HepG2 (cell line): ENCODE measurements around the gene SLC11A1. TPM values are rescaled to one million over a fixed set of nuclear protein-coding genes. Genes with fewer than 3 reads are reported as not detected.

Experiments
- ATAC-seq: fragments of 200-7000 bp; cut with Tn5 transposase; 3 replicates; pipeline ENCODE4 v1.9.1; 2020; ENCODE audit warnings: mild to moderate bottlenecking, moderate library complexity
- BruUV-seq: library from RNA; stranded (reverse); fragments of 400-500 nt; replicated peaks from 2 replicates; lab custom pipeline; 2021; lab: Mats Ljungman, UMichigan
- CTCF ChIA-PET: fragments of 300-600 bp; formaldehyde crosslinking; extraction: SDS; loops from one replicate; lab custom pipeline; 2021; ENCODE audit warnings: low total read pairs, inconsistent platforms, low intra/inter-chr PET ratio; lab: Yijun Ruan, JAX
- POLR2A ChIA-PET: fragments of 350-600 bp; sonication (Branson Sonifier 250); formaldehyde crosslinking; loops from one replicate; lab custom pipeline; 2020; ENCODE audit warnings: antibody characterized with exemption, inconsistent platforms; lab: Yijun Ruan, JAX
- DNase-seq: peaks from one replicate; pipeline ENCODE4 v3.0.0-alpha.2; 2015; ENCODE audit warnings: low spot score
- FAIRE-seq: peaks from 3 replicates; lab custom pipeline; 2011; peaks lifted over from hg19 to GRCh38; lab: Jason Lieb, UNC
- H2AFZ ChIP-seq: one replicate; pipeline ENCODE4 v1.6.1; 2011; ENCODE audit warnings: low read length, inconsistent platforms
- H3K27ac ChIP-seq: fragments of 300-600 bp; 3 replicates; pipeline ENCODE4 v1.8.0; 2011; ENCODE audit warnings: mixed run types, mild to moderate bottlenecking, mixed read lengths, low read length, inconsistent platforms; ENCODE audit not compliant: insufficient read depth; ENCODE audit errors: extremely low read length
- H3K27me3 ChIP-seq, 2 experiments: fragments of 200-600 bp in 1 of 2; 2 replicates in 1 of 2; 3 replicates in 1 of 2; pipeline versions ENCODE4 v1.6.0 to v1.8.0; 2011; ENCODE audit warnings: low read length in 2 of 2, mild to moderate bottlenecking in 2 of 2, moderate library complexity in 2 of 2, inconsistent platforms in 1 of 2; ENCODE audit not compliant: insufficient read depth in 2 of 2, control insufficient read depth in 1 of 2
- H3K36me3 ChIP-seq, 2 experiments: fragments of 200-600 bp in 1 of 2; replicated peaks in 1 of 2; 2 replicates in 1 of 2; 3 replicates in 1 of 2; pipeline versions ENCODE4 v1.5.1 to v1.8.0; 2011; ENCODE audit warnings: low read length in 2 of 2, inconsistent platforms in 1 of 2; ENCODE audit not compliant: insufficient read depth in 2 of 2, control insufficient read depth in 1 of 2
- H3K4me1 ChIP-seq: 2 replicates; pipeline ENCODE4 v1.5.1; 2012; ENCODE audit warnings: low read length, inconsistent platforms; ENCODE audit not compliant: insufficient read depth
- H3K4me2 ChIP-seq: 2 replicates; pipeline ENCODE4 v1.6.0; 2011; ENCODE audit warnings: low read depth, low read length, inconsistent platforms
- H3K4me3 ChIP-seq, 3 experiments: fragments of 200-600 bp in 1 of 3; sonication (generic), shearing (Covaris generic) in 1 of 3; replicated peaks in 1 of 3; 2 replicates each; pipeline ENCODE4 v1.5.1; 2011 to 2016; ENCODE audit warnings: low read length in 3 of 3, inconsistent platforms in 2 of 3, low read depth in 2 of 3, mild to moderate bottlenecking in 2 of 3, control low read depth in 1 of 3, mixed read lengths in 1 of 3; ENCODE audit not compliant: insufficient read depth in 1 of 3
- H3K79me2 ChIP-seq: one replicate; pipeline ENCODE4 v1.6.1; 2011; ENCODE audit warnings: low read length, inconsistent platforms; ENCODE audit not compliant: insufficient read depth
- H3K9ac ChIP-seq: 2 replicates; pipeline ENCODE4 v1.6.0; 2011; ENCODE audit warnings: mild to moderate bottlenecking, low read depth, low read length, inconsistent platforms; ENCODE audit not compliant: insufficient read depth
- H3K9me3 ChIP-seq: 2 replicates; pipeline ENCODE4 v1.5.1; 2012; ENCODE audit warnings: mild to moderate bottlenecking, low read length
- H4K20me1 ChIP-seq: 2 replicates; pipeline ENCODE4 v1.6.0; 2011; ENCODE audit warnings: inconsistent platforms, mild to moderate bottlenecking, low read length, moderate library complexity; ENCODE audit not compliant: insufficient read depth
- HHEX ChIP-seq: IDR thresholded peaks from 2 replicates; pipeline ENCODE4 v1.6.1; 2016; ENCODE audit warnings: control low read depth
- HOXA5 ChIP-seq: sonication (generic); formaldehyde crosslinking; IDR thresholded peaks from 2 replicates; pipeline ENCODE4 v1.4.0; 2020; ENCODE audit warnings: missing genetic modification reagents
- ISL2 ChIP-seq: sonication (generic); formaldehyde crosslinking; IDR thresholded peaks from 2 replicates; pipeline ENCODE4 v1.5.0; 2020; ENCODE audit warnings: missing genetic modification reagents
- JARID2 ChIP-seq: sonication (generic); formaldehyde crosslinking; IDR thresholded peaks from 2 replicates; pipeline ENCODE4 v1.8.1; 2023; ENCODE audit warnings: missing genetic modification reagents, inconsistent platforms; ENCODE audit not compliant: insufficient replicate concordance
- NFE2L1 ChIP-seq: sonication (generic); formaldehyde crosslinking; IDR thresholded peaks from 2 replicates; pipeline ENCODE4 v1.4.0; 2020; ENCODE audit warnings: missing genetic modification reagents, mild to moderate bottlenecking, borderline replicate concordance
- SMARCC2 ChIP-seq: fragments of 450-650 bp; IDR thresholded peaks from 2 replicates; pipeline ENCODE4 v1.6.1; 2017; ENCODE audit warnings: antibody characterized with exemption, mild to moderate bottlenecking
- ZNF136 ChIP-seq: sonication (generic); formaldehyde crosslinking; IDR thresholded peaks from 2 replicates; pipeline ENCODE4 v1.8.1; 2022; ENCODE audit warnings: low read depth, mild to moderate bottlenecking, moderate library complexity, missing genetic modification reagents
- ZNF276 ChIP-seq: sonication (generic); formaldehyde crosslinking; IDR thresholded peaks from 2 replicates; pipeline ENCODE4 v1.4.0; 2020; ENCODE audit warnings: mild to moderate bottlenecking, low read depth, missing genetic modification reagents
- ZNF414 ChIP-seq: sonication (generic); formaldehyde crosslinking; IDR thresholded peaks from 2 replicates; pipeline ENCODE4 v1.5.0; 2020; ENCODE audit warnings: missing genetic modification reagents
- ZNF446 ChIP-seq: sonication (generic); formaldehyde crosslinking; IDR thresholded peaks from 2 replicates; pipeline ENCODE4 v1.5.0; 2020; ENCODE audit warnings: mild to moderate bottlenecking, missing genetic modification reagents
- ZNF605 ChIP-seq: sonication (generic); formaldehyde crosslinking; IDR thresholded peaks from 2 replicates; pipeline ENCODE4 v1.8.0; 2022; ENCODE audit warnings: mild to moderate bottlenecking, missing genetic modification reagents
- ZNF607 ChIP-seq: sonication (generic); formaldehyde crosslinking; IDR thresholded peaks from 2 replicates; pipeline ENCODE4 v1.5.1; 2020; ENCODE audit warnings: missing genetic modification reagents, mild to moderate bottlenecking, borderline replicate concordance
- ZNF674 ChIP-seq: sonication (generic); formaldehyde crosslinking; IDR thresholded peaks from 2 replicates; pipeline ENCODE4 v1.5.0; 2020; ENCODE audit warnings: low read depth, mild to moderate bottlenecking, missing genetic modification reagents
- ZNF780A ChIP-seq: sonication (generic); formaldehyde crosslinking; IDR thresholded peaks from 2 replicates; pipeline ENCODE4 v1.8.0; 2022; ENCODE audit warnings: mild to moderate bottlenecking, missing genetic modification reagents, moderate library complexity
- ZSCAN31 ChIP-seq: sonication (generic); formaldehyde crosslinking; IDR thresholded peaks from 2 replicates; pipeline ENCODE4 v1.5.0; 2020; ENCODE audit warnings: low read depth, mild to moderate bottlenecking, missing genetic modification reagents
- WGBS: methylation state at CpG from one replicate; pipeline ENCODE4 v1.1.6; 2017; ENCODE audit warnings: low lambda C conversion rate; 5-methylcytosine and 5-hydroxymethylcytosine counted together
- in situ Hi-C: cut with HindIII; loops from 2 replicates; pipeline ENCODE4 v1.10.0; 2017; ENCODE audit warnings: low pct_unique_long_range_greater_than_20kb; ENCODE audit not compliant: extremely low pct_ligation_motif_present
- intact Hi-C: fragments of 100-400 bp; cut with micrococcal nuclease; formaldehyde crosslinking; loops from one replicate; pipeline ENCODE4 v1.10.0; 2022; ENCODE audit not compliant: unreplicated experiment
- polyA plus RNA-seq, 8 experiments: library from polyadenylated mRNA; depleted of rRNA in 3 of 8; stranded (reverse) in 7 of 8; unstranded in 1 of 8; fragments of >200 nt; fragmentation: Illumina TruSeq in 4 of 8; extraction: Trizol in 4 of 8; gene quantifications; 2 replicates each; pipeline versions ENCODE4 v1.2.1 to v1.2.3, GENCODE V29; 2011 to 2016; ENCODE audit warnings: low read depth in 4 of 8, missing spikeins in 1 of 8, mixed read lengths in 1 of 8; ENCODE audit not compliant: insufficient read depth in 1 of 8
- total RNA-seq, 5 experiments: library from RNA; depleted of rRNA; stranded (reverse); fragments of >200 nt; fragmentation: Illumina TruSeq; extraction: Trizol; gene quantifications; 2 replicates each; pipeline ENCODE4 v1.2.3, GENCODE V29; 2016; ENCODE audit warnings: low read depth in 1 of 5

Gene SLC11A1
- total and polyA plus RNA-seq, 2 of the 13 experiments (the other 11 are each of a cell fraction or from before 2014, with no cell fraction given), result 0.33 to 2.3 TPM

- TF ChIP-seq ZNF605 (CRISPR knock-in tag) (peak; percentile 91; the same call in 1 of the 2 replicates), ZNF414 (CRISPR knock-in tag) (peak; percentile 39; the same call in 1 of the 2 replicates), ZNF780A (CRISPR knock-in tag) (no peak)
Observed at GRCh38 chr2:218397820-218398436, 15.9 kb downstream of the SLC11A1 start (continued).

GRCh38 chr2:218398437-218399390 is 16.6 kb downstream of the SLC11A1 start:
- H3K79me2 ChIP-seq, result peaks cover 49% of the 10 kb centered on the region
- H3K4me2 ChIP-seq, result peak overlapping the region; percentile 98
- no peaks in the 10 kb centered on the region; the same call in 1 of the 2 replicates for H4K20me1 ChIP-seq
- intact Hi-C loops (loop anchor here (5.0 to 10.0 kb wide), 2 partner anchors 169 to 214 kb away; partner anchors contain the start of genes CNOT9 and USP37), in situ Hi-C loops (loop anchor here (5.0 kb wide), 1 partner anchor 106 kb away; the partner anchor contains the start of gene TMBIM1)
- BruUV-seq, result TSS peak; percentile 26
- CTCF ChIA-PET, result no interaction called here
- peak overlapping the region; percentile 97 for H3K9ac ChIP-seq
- peak; percentile 5 for ATAC-seq
- H3K36me3 ChIP-seq, result peaks cover 19 to 28% of the 10 kb centered on the region in 2 experiments; a peak in 4 of 5 replicates
- FAIRE-seq, result no peak
- peaks cover 55% of the 10 kb centered on the region for H3K4me1 ChIP-seq
- H2AFZ ChIP-seq, result no peak overlapping the region
- whole genome bisulfite sequencing, result under 1% methylated on average over 63 of the region's 95 CpGs
- POLR2A ChIA-PET, result interaction anchor here (1.6 to 1.7 kb wide), 2 partner anchors 108 to 112 kb away, joined by 9 to 16 read pairs; no protein-coding TSS in a partner anchor
- H3K9me3 ChIP-seq, result no peaks in the 10 kb centered on the region
- H3K27ac ChIP-seq, result peak overlapping the region; percentile 99
- DNase-seq, result peak; percentile 68
- H3K4me3 ChIP-seq, result peak overlapping the region; percentile 71 to 97 (median 85)
- H3K27me3 ChIP-seq, result no peaks in the 10 kb centered on the region; a peak in 1 of 5 replicates
- no peak for TF ChIP-seq SMARCC2
- TF ChIP-seq HHEX (CRISPR knock-in tag), result no peak
- peak; percentile 24 for TF ChIP-seq JARID2 (CRISPR knock-in tag)
- TF ChIP-seq ZNF276 (CRISPR knock-in tag), result peak; percentile 35; the same call in 1 of the 2 replicates
- 0 out of 2 replicates have a peak, but pooled peaks have one; percentile 15 for TF ChIP-seq ZNF674 (CRISPR knock-in tag)
- TF ChIP-seq ISL2 (CRISPR knock-in tag), result 0 out of 2 replicates have a peak, but pooled peaks have one; percentile 16
- TF ChIP-seq ZNF446 (CRISPR knock-in tag), result no peak
- TF ChIP-seq ZNF136 (CRISPR knock-in tag), result no peak
- 0 out of 2 replicates have a peak, but pooled peaks have one; percentile 17 for TF ChIP-seq NFE2L1 (CRISPR knock-in tag)
- 0 out of 2 replicates have a peak, but pooled peaks have one; percentile 4 for TF ChIP-seq ZNF607
- no peak; the same call in 1 of the 2 replicates for TF ChIP-seq ZSCAN31 (CRISPR knock-in tag)
- peak; percentile 90; the same call in 1 of the 2 replicates for TF ChIP-seq HOXA5 (CRISPR knock-in tag)
